IPS-20b (cell line): Measurements from ENCODE around the gene CUX1.

ENCODE experiments used
- H3K27ac ChIP-seq: one replicate; pipeline ENCODE4 v1.5.1; 2013; ENCODE audit warnings: low read length
- H3K27me3 ChIP-seq: 2 replicates; pipeline ENCODE4 v1.6.1; 2013; ENCODE audit warnings: mild to moderate bottlenecking, low read length, inconsistent platforms; ENCODE audit not compliant: insufficient read depth
- H3K36me3 ChIP-seq: 2 replicates; pipeline ENCODE4 v1.6.1; 2013; ENCODE audit warnings: low read depth, mild to moderate bottlenecking, inconsistent platforms, low read length, moderate library complexity; ENCODE audit not compliant: insufficient read depth
- H3K4me1 ChIP-seq: 2 replicates; pipeline ENCODE4 v1.6.1; 2013; ENCODE audit warnings: mild to moderate bottlenecking, control low read depth, inconsistent platforms, low read length, moderate library complexity; ENCODE audit not compliant: insufficient read depth
- H3K4me3 ChIP-seq: 2 replicates; pipeline ENCODE4 v1.5.1; 2013; ENCODE audit warnings: mild to moderate bottlenecking, low read length, inconsistent platforms
- H3K9ac ChIP-seq: 2 replicates; pipeline ENCODE4 v1.6.1; 2013; ENCODE audit warnings: low read depth, mild to moderate bottlenecking, inconsistent platforms, low read length, moderate library complexity
- H3K9me3 ChIP-seq: 2 replicates; pipeline ENCODE4 v1.6.1; 2013; ENCODE audit warnings: mild to moderate bottlenecking, low read depth, low read length, inconsistent platforms; ENCODE audit not compliant: insufficient read depth

Gene CUX1

DNA sequence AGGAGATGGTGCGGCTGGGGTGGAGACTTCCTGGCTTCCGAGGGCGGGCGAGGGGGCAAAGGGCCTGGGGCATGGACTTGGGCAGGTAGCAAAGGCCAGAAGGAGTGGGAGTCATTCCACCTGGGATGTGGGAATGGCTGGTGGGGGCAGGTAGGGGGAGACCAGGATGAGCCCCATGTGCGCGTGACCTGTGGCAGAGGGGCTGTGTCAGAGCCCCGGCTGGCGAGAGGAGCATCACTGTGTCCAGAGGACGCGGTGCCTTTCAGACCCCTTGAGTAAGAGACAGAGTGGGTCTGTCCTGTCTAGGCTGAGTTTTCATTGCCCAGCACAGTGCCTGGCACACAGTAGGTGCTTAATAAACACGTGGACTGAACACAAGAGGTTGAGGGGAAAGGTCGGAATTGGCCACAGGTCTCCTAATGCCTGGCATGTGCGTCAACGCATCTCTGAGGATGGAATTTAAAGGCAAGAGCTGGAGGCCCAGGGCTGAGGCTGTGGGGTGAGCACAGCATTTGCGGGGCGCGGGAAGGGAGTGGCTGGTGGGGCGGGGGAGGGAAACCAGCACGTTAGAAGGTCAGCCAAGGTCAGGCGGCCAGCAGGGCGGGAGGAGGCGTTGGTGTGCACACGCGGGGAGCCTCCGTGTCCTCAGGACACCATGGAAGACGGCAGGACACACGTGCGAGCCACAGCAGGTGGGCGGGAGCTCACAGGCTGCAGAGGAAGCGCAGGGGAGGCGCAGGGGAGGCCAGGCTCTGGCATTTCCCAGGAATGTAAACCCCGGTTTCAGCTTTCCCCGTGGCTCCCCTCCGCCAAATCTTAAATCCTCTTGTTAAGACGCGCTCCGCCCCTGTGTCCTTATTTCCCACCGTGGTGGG, 51.8 kb downstream of the CUX1 start:
- Histone ChIP-seq H3K27ac (peak overlapping the region; percentile 87), H3K36me3 (no peaks in the 10 kb centered on the region), H3K27me3 (no peaks in the 10 kb centered on the region), H3K9me3 (no peaks in the 10 kb centered on the region), H3K9ac (peak overlapping the region; percentile 59; the same call in 1 of the 2 replicates), H3K4me1 (peaks cover 31% of the 10 kb centered on the region), H3K4me3 (peak overlapping the region; percentile 53)

GRCh38 chr7:101869901-101870290, 52.5 kb downstream of the CUX1 start:
- peak overlapping the region; percentile 87 for H3K27ac ChIP-seq
- H3K27me3 ChIP-seq = no peaks in the 10 kb centered on the region
- peak overlapping the region; percentile 23; the same call in 1 of the 2 replicates for H3K9ac ChIP-seq
- no peaks in the 10 kb centered on the region for H3K9me3 ChIP-seq
- peak overlapping the region; percentile 53; the same call in 1 of the 2 replicates for H3K4me3 ChIP-seq
- H3K4me1 ChIP-seq = peaks cover 37% of the 10 kb centered on the region
- H3K36me3 ChIP-seq = no peaks in the 10 kb centered on the region

DNA sequence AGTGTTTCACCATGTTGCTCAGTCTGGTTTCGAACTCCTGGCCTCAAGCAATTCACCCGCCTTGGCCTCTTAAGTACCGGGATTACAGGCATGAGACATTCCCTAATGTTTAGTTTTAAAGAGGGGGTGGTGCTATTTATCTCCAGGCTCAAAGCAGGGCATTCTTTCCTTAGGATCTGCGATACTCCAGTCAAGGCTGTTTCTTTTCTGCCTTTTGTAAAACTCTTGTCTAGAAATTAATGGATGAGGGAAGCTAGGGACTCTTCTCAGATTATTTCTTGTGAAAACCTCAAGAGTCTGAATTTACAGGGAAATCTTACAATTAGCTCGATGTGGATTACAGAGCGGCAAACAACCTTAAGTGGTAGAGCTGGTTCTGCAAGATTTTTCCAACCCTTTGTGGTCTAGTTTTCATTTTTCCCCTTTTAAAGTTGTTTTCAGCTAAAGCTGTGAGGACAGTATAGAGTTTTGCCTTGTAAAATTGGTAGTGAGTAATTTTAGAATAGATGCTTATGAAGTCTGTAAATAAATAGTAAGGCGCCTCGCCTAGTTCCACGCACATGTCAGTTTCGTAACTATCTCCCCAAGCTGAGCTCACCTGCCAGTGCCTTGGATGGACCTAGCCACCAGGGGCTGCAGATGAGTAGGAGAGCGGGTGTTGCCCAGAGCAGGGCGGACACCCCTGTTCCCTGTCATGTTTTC, 53.1 kb downstream of the CUX1 start:
- Histone ChIP-seq H3K27ac (no peak overlapping the region), H3K9me3 (no peaks in the 10 kb centered on the region), H3K36me3 (no peaks in the 10 kb centered on the region), H3K9ac (peak overlapping the region; percentile 23; the same call in 1 of the 2 replicates), H3K4me1 (peaks cover 43% of the 10 kb centered on the region), H3K4me3 (peak overlapping the region; percentile 53; the same call in 1 of the 2 replicates), H3K27me3 (no peaks in the 10 kb centered on the region)

GRCh38 chr7:101871351-101871750, 53.9 kb downstream of the CUX1 start:
- Histone ChIP-seq H3K36me3 (no peaks in the 10 kb centered on the region), H3K27ac (no peak overlapping the region), H3K9ac (no peak overlapping the region; the same call in 1 of the 2 replicates), H3K4me3 (no peak overlapping the region), H3K4me1 (peaks cover 45% of the 10 kb centered on the region), H3K27me3 (no peaks in the 10 kb centered on the region), H3K9me3 (no peaks in the 10 kb centered on the region)

DNA sequence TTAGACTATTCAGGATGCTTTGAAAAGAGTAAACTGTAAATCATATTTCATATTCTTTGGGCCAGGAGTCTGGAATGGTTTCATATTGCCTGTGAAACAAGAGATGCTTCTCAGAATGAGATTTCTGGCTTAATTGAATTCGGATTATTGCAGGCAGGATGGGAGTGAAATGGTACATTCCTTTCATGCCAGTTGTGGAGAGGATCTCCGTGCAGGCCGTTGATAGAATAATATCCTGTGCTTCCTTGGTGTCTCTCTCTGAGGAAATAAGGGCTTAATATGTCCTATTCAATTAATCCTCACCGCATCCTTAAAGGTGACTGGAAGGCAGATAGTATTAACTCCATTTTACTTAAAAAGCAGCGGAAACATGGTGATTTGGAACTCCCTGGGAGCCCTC, 56.6 kb downstream of the CUX1 start:
- H3K9me3 ChIP-seq = no peaks in the 10 kb centered on the region
- H3K36me3 ChIP-seq = no peaks in the 10 kb centered on the region
- H3K27me3 ChIP-seq = no peaks in the 10 kb centered on the region
- peaks cover 42% of the 10 kb centered on the region for H3K4me1 ChIP-seq
- H3K4me3 ChIP-seq = no peak overlapping the region
- no peak overlapping the region for H3K9ac ChIP-seq
- H3K27ac ChIP-seq = peak overlapping the region; percentile 22

DNA sequence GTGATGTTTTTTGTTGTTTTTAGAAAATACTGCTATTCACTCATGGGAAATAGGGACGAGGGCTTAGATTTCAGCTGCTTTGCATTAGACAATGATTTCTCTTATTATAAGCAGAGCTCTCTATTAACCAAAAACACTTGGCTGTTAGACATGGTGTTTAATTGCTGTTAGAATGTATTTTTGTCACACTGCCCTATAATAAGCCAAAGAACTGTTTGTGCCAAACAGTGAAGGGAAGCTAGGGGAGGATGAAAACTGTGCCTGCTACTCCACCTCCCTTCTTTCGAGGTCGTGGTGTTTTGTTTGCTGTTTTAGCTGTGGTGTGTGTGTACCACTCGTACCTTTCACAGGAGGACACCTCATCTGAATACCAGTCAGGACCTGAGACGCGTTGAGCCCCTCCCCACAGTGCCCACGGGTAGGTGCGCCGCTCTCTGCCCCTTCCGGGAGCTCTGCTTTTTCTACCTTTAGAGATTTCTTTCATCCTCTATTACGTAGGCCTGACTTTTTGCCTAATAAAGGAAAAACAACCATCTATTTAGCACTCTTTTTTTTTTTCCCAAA, 57.9 kb downstream of the CUX1 start:
- H3K4me1 ChIP-seq = peaks cover 35% of the 10 kb centered on the region
- no peaks in the 10 kb centered on the region for H3K9me3 ChIP-seq
- H3K36me3 ChIP-seq = no peaks in the 10 kb centered on the region
- H3K4me3 ChIP-seq = no peak overlapping the region
- no peak overlapping the region for H3K27ac ChIP-seq
- no peak overlapping the region for H3K9ac ChIP-seq
- H3K27me3 ChIP-seq = no peaks in the 10 kb centered on the region

- Histone ChIP-seq H3K9me3 (no peaks in the 10 kb centered on the region), H3K9ac (no peak overlapping the region), H3K36me3 (no peaks in the 10 kb centered on the region), H3K27me3 (no peaks in the 10 kb centered on the region), H3K4me1 (peaks cover 32% of the 10 kb centered on the region), H3K27ac (no peak overlapping the region), H3K4me3 (no peak overlapping the region)
Measured at GRCh38 chr7:101877882-101878591, 60.6 kb downstream of the CUX1 start.

DNA sequence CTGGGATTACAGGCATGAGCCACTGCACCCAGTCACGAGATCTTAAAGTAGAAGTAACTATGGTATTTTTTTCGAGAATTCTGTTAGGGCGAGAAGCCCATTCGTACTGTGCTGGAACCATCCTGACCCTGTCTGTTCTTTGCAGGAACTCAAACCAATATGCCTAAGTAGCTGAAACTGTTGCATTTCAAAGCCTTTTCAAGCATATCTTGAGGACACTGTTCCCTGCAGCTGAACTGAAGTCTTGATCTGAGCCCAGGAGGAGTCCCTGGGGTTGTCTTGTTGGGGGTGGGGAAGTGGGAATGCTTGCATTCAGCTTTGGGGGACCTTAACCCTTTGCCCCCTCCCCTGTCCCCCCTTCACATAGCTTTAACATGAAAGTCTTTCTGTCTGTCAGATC, 61.5 kb downstream of the CUX1 start:
- no peaks in the 10 kb centered on the region for H3K9me3 ChIP-seq
- no peak overlapping the region for H3K9ac ChIP-seq
- H3K27me3 ChIP-seq = no peaks in the 10 kb centered on the region
- H3K4me1 ChIP-seq = peaks cover 34% of the 10 kb centered on the region
- H3K4me3 ChIP-seq = no peak overlapping the region
- H3K27ac ChIP-seq = no peak overlapping the region
- no peaks in the 10 kb centered on the region for H3K36me3 ChIP-seq

GRCh38 chr7:101879565-101879964, 62.1 kb downstream of the CUX1 start:
- Histone ChIP-seq H3K4me1 (peaks cover 31% of the 10 kb centered on the region), H3K27me3 (no peaks in the 10 kb centered on the region), H3K36me3 (no peaks in the 10 kb centered on the region), H3K27ac (no peak overlapping the region), H3K4me3 (no peak overlapping the region), H3K9ac (no peak overlapping the region), H3K9me3 (no peaks in the 10 kb centered on the region)

- Histone ChIP-seq H3K36me3 (no peaks in the 10 kb centered on the region), H3K4me1 (peaks cover 24% of the 10 kb centered on the region), H3K9me3 (no peaks in the 10 kb centered on the region), H3K27me3 (no peaks in the 10 kb centered on the region), H3K9ac (no peak overlapping the region), H3K27ac (no peak overlapping the region), H3K4me3 (no peak overlapping the region)
Measured at GRCh38 chr7:101880282-101881054, 63.0 kb downstream of the CUX1 start.

DNA sequence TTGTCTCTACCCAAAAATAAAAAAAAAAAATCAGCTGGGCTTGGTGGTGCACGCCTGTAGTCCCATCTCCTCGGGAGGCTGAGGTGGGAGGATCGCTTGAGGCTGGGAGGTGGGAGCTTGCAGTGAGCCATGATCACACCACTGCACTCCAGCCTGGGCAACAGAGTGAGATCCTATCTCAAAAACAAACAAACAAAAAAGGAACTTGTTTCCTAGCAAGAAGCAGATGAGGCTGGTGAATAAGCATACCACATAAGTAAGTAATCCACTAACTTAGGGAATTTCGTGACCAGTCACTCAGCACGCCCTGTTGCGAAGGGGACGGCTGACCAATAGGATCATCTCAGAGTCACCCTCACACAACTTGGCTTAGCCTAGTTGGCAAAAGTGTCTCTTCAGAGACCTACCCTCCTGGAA, 64.6 kb downstream of the CUX1 start:
- no peak overlapping the region for H3K4me3 ChIP-seq
- peaks cover 21% of the 10 kb centered on the region for H3K4me1 ChIP-seq

More for the DNA sequence above, 64.6 kb downstream of the CUX1 start:
- Histone ChIP-seq H3K36me3 (no peaks in the 10 kb centered on the region), H3K9ac (no peak overlapping the region), H3K9me3 (no peaks in the 10 kb centered on the region), H3K27ac (no peak overlapping the region), H3K27me3 (no peaks in the 10 kb centered on the region)
